Measurements from ENCODE around the gene FAM3C. TPM values are rescaled to one million over a fixed set of nuclear protein-coding genes. Genes with fewer than 3 reads are reported as not detected.
A peak's percentile ranks its signal among the peaks of the same experiment; 100 is the strongest.
"Not testable (repeated sequence)": the region's sequence is repeated elsewhere in the genome, so short reads cannot be mapped to it uniquely, and the experiment has no call there.

FAM3C gene, protein sequence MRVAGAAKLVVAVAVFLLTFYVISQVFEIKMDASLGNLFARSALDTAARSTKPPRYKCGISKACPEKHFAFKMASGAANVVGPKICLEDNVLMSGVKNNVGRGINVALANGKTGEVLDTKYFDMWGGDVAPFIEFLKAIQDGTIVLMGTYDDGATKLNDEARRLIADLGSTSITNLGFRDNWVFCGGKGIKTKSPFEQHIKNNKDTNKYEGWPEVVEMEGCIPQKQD
- total RNA-seq (2014; rRNA removed; shearing (Covaris generic)) (38.6 and 43.5 TPM in 2 replicates), polyA plus RNA-seq (2016; fragmentation: Nextera tagmentation; extraction: Ambion mirVana) (52.4 and 53.1 TPM in 2 replicates)

DNA sequence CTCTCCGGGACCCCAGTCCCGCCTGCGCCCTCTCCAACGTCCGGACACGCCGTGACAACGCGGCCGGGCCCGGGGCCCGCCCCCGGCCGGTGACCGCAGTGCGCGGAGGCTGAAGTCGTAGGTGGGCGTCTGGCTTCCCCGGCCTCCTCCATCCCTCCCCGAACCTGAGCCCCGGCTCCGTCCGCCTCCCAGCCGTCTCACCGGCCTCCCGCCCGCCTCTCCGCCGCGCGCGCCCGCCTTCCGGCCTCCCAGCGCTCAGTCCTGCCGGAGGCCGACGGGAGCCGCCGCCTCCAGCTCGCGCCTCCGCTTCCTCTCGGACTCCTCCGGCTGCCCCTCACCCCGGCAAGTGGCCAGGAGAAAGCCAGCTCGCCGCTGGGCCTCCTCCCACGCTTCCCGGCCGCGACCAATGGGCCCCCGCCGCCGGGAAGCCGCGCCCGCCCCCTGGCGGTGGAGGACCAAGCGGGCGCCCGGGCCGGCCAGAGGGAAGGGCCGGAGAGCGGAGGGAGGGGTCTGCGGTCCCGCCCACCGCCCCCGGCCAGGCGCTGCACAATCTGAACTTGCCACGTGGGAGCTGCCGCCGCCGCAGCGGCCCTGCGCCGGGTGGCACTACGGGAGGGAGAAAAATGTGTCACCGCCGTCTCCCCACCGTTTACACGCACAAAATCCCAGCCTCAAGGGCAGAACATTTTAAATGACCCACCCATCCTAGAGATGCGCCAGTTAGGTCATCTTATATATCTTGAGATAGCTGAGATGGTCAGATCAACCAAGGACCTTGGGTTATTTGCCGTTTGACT is at the start of gene FAM3C:
TSS of gene FAM3C (minus strand) at position 348 of the 797 bp plus-strand sequence. CDS start 13,339 bp downstream, outside the sequence.
- Histone ChIP-seq H3K79me2 (ENCODE audit: insufficient read depth) (peaks cover 48% of the 10 kb centered on the region), H3K27ac (peak within 1 kb of the TSS; percentile 39), H3K27me3 (replicated peaks; ENCODE audit: insufficient read depth) (no peaks in the 10 kb centered on the region), H2AFZ (peak within 1 kb of the TSS; percentile 94), H3K9me3 (ENCODE audit: low read depth) (no peaks in the 10 kb centered on the region), H3K4me2 (ENCODE audit: unreplicated experiment) (peak within 1 kb of the TSS; percentile 84), H3F3A (ENCODE audit: insufficient read depth) (peaks cover 10% of the 10 kb centered on the region; the same call in 1 of the 2 replicates), H3K9ac (peak within 1 kb of the TSS; percentile 83), H3K4me3 (peak within 1 kb of the TSS; percentile 87), H4K20me1 (ENCODE audit: insufficient read depth) (no peaks in the 10 kb centered on the region), H3K36me3 (ENCODE audit: low read depth) (no peaks in the 10 kb centered on the region), H3K9me2 (ENCODE audit: insufficient read depth) (no peaks in the 10 kb centered on the region), H3K4me1 (ENCODE audit: insufficient read depth) (no peaks in the 10 kb centered on the region)
- WGBS, 2 experiments (ENCODE audit: low coverage in 1 of 2, low lambda C conversion rate in 2 of 2, missing lambda C conversion rate in 2 of 2) = 1 to 2% methylated on average over 38 to 84 of the region's 85 CpGs
- peak; percentile 95 for DNase-seq
- in situ Hi-C loops (cut with MboI) = no loop called here
- TF ChIP-seq EZH2phosphoT487 (IDR thresholded peaks at IDR 0.05; ENCODE audit: insufficient read depth, low read depth) (no peak), EZH2 (IDR thresholded peaks at IDR 0.05; ENCODE audit: insufficient read depth, poor library complexity, severe bottlenecking) (no peak)

DNA sequence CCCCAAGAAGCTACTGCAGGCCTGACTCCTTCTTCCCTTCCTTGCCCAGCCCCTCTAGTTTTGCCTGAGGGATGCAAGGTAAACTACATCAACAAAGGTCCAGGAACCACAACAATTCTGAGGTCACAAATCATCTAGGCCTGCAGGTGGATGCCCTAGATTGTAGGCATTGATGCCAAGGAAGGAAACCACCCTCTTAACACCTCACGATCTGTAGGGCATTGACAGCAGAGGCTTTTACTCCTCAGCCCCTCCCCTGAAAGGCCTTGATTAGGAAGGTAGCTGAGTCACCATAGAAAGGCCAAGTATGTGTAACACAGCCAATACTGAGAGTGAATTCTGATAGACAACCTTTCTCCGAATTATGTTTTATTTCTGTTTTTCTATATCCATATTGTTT is 46.7 kb upstream of the FAM3C start:
- no peaks in the 10 kb centered on the region for H3K36me3 ChIP-seq (ENCODE audit: low read depth)
- in situ Hi-C loops (cut with MboI) = no loop called here
- 82 to 95% methylated on average over 2 of the region's 2 CpGs for WGBS, 2 experiments (ENCODE audit: low coverage in 1 of 2, low lambda C conversion rate in 2 of 2, missing lambda C conversion rate in 2 of 2)
- no peaks in the 10 kb centered on the region for H3K27me3 ChIP-seq (replicated peaks; ENCODE audit: insufficient read depth)
- TF ChIP-seq EZH2 (IDR thresholded peaks at IDR 0.05; ENCODE audit: insufficient read depth, poor library complexity, severe bottlenecking) = no peak
- no peak for TF ChIP-seq EZH2phosphoT487 (IDR thresholded peaks at IDR 0.05; ENCODE audit: insufficient read depth, low read depth)
- no peak overlapping the region for H2AFZ ChIP-seq
- H3K4me3 ChIP-seq = no peak overlapping the region
- H3K9me3 ChIP-seq (ENCODE audit: low read depth) = no peaks in the 10 kb centered on the region
- peaks cover 12% of the 10 kb centered on the region for H3K4me1 ChIP-seq (ENCODE audit: insufficient read depth)
- H3K4me2 ChIP-seq (ENCODE audit: unreplicated experiment) = no peak overlapping the region
- no peaks in the 10 kb centered on the region for H3K79me2 ChIP-seq (ENCODE audit: insufficient read depth)
- H4K20me1 ChIP-seq (ENCODE audit: insufficient read depth) = no peaks in the 10 kb centered on the region
- H3K27ac ChIP-seq = no peak overlapping the region
- DNase-seq = no peak
- no peak overlapping the region for H3K9ac ChIP-seq
- no peaks in the 10 kb centered on the region for H3F3A ChIP-seq (ENCODE audit: insufficient read depth)
- no peaks in the 10 kb centered on the region for H3K9me2 ChIP-seq (ENCODE audit: insufficient read depth)

DNA sequence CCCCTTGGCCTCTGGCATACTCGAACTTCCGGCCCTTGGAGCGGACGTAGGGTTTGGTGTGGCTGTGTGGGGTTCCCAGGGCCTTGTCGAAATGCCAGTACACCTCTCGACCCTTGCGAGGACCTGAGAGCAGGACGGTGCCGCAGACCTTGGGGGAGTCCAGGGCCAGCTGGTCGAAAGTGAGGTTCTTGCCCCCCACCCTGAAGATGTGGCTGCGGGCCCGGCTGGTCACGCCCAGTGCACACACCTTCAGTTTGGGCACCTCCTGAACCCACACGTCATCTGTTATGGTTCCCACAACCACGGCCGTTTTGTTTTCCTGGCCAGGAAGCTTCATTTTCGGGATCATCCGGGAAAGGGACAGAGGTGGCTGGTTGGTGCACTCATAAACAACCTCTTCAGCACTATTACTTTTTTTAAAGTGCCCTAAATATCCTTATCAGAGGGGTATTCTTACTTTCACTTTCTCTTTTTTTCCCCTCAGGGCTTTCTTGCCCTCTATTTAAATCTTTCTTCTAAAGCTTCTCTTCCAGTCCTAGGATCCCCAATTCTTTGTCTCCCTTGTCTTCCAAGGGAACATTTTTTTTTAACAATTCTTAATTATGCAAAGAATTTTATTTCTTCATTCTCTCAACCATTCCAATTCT is 44.9 kb upstream of the FAM3C start:
- 85% methylated on average over 18 of the region's 18 CpGs for WGBS, 2 experiments (ENCODE audit: low coverage in 1 of 2, low lambda C conversion rate in 2 of 2, missing lambda C conversion rate in 2 of 2)
- H3K9me2 ChIP-seq (ENCODE audit: insufficient read depth) = no peaks in the 10 kb centered on the region
- no peaks in the 10 kb centered on the region for H3K36me3 ChIP-seq (ENCODE audit: low read depth)
- peaks cover 7% of the 10 kb centered on the region for H3K4me1 ChIP-seq (ENCODE audit: insufficient read depth)
- no peak overlapping the region for H3K9ac ChIP-seq
- H2AFZ ChIP-seq = no peak overlapping the region
- H3F3A ChIP-seq (ENCODE audit: insufficient read depth) = no peaks in the 10 kb centered on the region
- TF ChIP-seq EZH2phosphoT487 (IDR thresholded peaks at IDR 0.05; ENCODE audit: insufficient read depth, low read depth) = no peak
- TF ChIP-seq EZH2 (IDR thresholded peaks at IDR 0.05; ENCODE audit: insufficient read depth, poor library complexity, severe bottlenecking) = no peak
- H3K4me3 ChIP-seq = no peak overlapping the region
- H4K20me1 ChIP-seq (ENCODE audit: insufficient read depth) = no peaks in the 10 kb centered on the region
- no peak overlapping the region for H3K4me2 ChIP-seq (ENCODE audit: unreplicated experiment)
- no peaks in the 10 kb centered on the region for H3K9me3 ChIP-seq (ENCODE audit: low read depth)
- H3K27ac ChIP-seq = no peak overlapping the region
- no peak for DNase-seq
- in situ Hi-C loops (cut with MboI) = no loop called here
- H3K27me3 ChIP-seq (replicated peaks; ENCODE audit: insufficient read depth) = no peaks in the 10 kb centered on the region
- no peaks in the 10 kb centered on the region for H3K79me2 ChIP-seq (ENCODE audit: insufficient read depth)

DNA sequence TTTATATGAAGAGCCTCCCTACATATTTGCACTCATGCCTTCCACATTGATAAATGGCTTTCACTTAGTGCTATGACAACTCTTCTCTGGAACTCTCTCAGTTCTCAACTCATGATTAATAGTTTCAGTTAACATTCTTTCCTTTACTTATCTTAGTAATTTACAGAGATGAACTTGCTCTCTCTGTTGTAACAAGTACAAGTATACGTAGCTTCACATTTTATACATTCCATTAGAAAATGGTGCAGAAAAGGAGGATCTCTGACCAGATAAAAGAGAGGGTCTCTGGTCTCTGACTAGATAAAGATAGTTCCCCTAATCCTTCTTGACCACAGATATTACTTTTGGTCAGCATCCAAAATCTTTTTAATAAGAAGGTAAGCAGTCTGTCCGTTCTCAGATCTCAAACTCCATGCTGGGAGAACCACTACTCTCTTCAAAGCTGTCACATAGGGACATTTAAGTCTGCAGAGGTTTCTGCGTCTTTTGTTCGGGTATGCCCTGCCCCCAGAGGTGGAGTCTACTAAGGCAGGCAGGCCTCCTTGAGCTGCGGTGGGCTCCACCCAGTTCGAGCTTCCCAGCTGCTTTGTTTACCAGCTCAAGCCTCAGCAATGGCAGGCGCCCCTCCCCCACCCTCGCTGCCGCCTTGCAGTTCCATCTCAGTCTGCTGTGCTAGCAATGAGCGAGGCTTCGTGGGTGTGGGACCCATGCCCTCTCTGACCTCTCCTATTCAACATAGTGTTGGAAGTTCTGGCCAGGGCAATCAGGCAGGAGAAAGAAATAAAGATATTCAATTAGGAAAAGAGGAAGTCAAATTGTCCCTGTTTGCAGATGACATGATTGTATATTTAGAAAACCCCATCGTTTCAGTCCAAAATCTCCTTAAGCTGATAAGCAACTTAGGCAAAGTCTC is 42.2 kb upstream of the FAM3C start:
- 5 to 6% methylated on average over 10 to 12 of the region's 12 CpGs for WGBS, 2 experiments (ENCODE audit: low coverage in 1 of 2, low lambda C conversion rate in 2 of 2, missing lambda C conversion rate in 2 of 2)
- H3K9me3 ChIP-seq (ENCODE audit: low read depth); H4K20me1 ChIP-seq (ENCODE audit: insufficient read depth); H3F3A ChIP-seq (ENCODE audit: insufficient read depth); H3K79me2 ChIP-seq (ENCODE audit: insufficient read depth); H3K36me3 ChIP-seq (ENCODE audit: low read depth); H3K27me3 ChIP-seq (replicated peaks; ENCODE audit: insufficient read depth); H3K27ac ChIP-seq; H3K4me1 ChIP-seq (ENCODE audit: insufficient read depth); H3K9ac ChIP-seq; H3K9me2 ChIP-seq (ENCODE audit: insufficient read depth); in situ Hi-C loops (cut with MboI): not testable (repeated sequence)
- Histone ChIP-seq H3K4me3 (peak overlapping the region; percentile 49), H2AFZ (peak overlapping the region; percentile 51), H3K4me2 (ENCODE audit: unreplicated experiment) (peak overlapping the region; percentile 65)
- peak; percentile 22 for DNase-seq
